ENCODE measurements around the gene CCNJL.

The CCNJL gene

GRCh38 chr5:160211352-160211751 lies 101.0 kb downstream of the CCNJL start:
- no peak for DNase-seq

- no peak for DNase-seq
Observed at GRCh38 chr5:160210606-160211005, 101.8 kb downstream of the CCNJL start.

GRCh38 chr5:160209917-160210316 lies 102.4 kb downstream of the CCNJL start:
- DNase-seq = no peak

DNA sequence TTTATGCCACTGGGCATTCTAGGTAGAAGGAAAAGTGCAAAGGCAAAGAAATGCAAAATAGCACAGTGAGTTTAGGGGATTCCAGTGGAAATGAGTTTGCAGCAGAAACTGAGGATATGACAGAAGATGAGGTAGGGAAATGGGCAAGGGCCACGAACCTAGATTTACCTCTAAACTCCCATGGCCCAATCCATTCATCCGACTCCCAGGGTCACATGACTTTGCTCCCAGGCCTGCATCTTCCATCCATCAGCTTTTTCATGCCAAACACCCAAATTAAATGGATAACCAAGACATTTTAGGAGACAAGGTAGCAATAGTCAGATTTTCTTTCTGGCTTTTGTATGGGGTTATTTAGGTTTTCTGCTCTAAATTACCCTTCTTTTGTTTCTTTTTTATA lies 105.3 kb downstream of the CCNJL start:
- DNase-seq = no peak

Data from NCI-H146 (cell line).